BE2C (cell line): ENCODE results near the gene BRD8.
"Not testable (repeated sequence)": the region's sequence is repeated elsewhere in the genome, so short reads cannot be mapped to it uniquely, and the experiment has no call there.

Experiments
- DNase-seq: peaks from one replicate; pipeline ENCODE4 v3.0.0-alpha.2; 2020
- H3K27me3 ChIP-seq: fragments of 250-450 bp; sonication (Bioruptor Pico); 2 replicates; pipeline ENCODE4 v1.5.1; 2020; ENCODE audit warnings: mild to moderate bottlenecking
- H3K36me3 ChIP-seq: fragments of 250-450 bp; sonication (Bioruptor Pico); 2 replicates; pipeline ENCODE4 v1.5.1; 2020; ENCODE audit warnings: mild to moderate bottlenecking
- H3K4me1 ChIP-seq: fragments of 250-450 bp; sonication (Bioruptor Pico); 2 replicates; pipeline ENCODE4 v1.5.1; 2020
- H3K4me3 ChIP-seq: 2 replicates; pipeline ENCODE4 v1.5.1; 2011; ENCODE audit warnings: low read depth, low read length
- H3K9me3 ChIP-seq: fragments of 250-450 bp; sonication (Bioruptor Pico); 2 replicates; pipeline ENCODE4 v1.5.1; 2020
- TF ChIP-seq, protein P1 (sequence below): IDR thresholded peaks from 2 replicates; pipeline ENCODE4 v1.5.1; 2012; ENCODE audit warnings: mild to moderate bottlenecking, low read depth, low read length

The BRD8 gene

DNA sequence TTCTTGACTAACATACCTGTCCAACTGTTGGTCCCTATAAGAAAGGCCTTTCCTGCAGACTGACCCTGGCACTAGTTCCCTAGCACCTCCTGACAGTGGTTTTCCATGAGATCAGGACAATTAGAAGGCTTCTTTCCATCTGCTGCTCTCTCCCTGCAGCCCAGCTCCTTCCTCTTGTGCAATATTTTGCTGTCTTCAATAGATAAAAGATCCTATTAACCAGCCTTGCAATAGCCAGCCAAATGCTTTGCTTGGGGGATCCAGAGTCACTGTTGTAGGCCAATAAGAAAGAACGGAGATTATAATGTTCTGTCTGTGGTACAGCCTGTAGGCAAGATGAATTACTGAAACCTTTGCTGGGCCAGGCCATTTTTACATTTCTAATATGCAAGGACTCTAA lies 20.8 kb downstream of the BRD8 start:
- Histone ChIP-seq H3K36me3 (peaks cover 64% of the 10 kb centered on the region), H3K27me3 (no peaks in the 10 kb centered on the region), H3K9me3 (no peaks in the 10 kb centered on the region), H3K4me3 (no peak overlapping the region), H3K4me1 (no peaks in the 10 kb centered on the region)
- no peak for DNase-seq
- TF ChIP-seq, protein P1, sequence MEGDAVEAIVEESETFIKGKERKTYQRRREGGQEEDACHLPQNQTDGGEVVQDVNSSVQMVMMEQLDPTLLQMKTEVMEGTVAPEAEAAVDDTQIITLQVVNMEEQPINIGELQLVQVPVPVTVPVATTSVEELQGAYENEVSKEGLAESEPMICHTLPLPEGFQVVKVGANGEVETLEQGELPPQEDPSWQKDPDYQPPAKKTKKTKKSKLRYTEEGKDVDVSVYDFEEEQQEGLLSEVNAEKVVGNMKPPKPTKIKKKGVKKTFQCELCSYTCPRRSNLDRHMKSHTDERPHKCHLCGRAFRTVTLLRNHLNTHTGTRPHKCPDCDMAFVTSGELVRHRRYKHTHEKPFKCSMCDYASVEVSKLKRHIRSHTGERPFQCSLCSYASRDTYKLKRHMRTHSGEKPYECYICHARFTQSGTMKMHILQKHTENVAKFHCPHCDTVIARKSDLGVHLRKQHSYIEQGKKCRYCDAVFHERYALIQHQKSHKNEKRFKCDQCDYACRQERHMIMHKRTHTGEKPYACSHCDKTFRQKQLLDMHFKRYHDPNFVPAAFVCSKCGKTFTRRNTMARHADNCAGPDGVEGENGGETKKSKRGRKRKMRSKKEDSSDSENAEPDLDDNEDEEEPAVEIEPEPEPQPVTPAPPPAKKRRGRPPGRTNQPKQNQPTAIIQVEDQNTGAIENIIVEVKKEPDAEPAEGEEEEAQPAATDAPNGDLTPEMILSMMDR: no peak

DNA sequence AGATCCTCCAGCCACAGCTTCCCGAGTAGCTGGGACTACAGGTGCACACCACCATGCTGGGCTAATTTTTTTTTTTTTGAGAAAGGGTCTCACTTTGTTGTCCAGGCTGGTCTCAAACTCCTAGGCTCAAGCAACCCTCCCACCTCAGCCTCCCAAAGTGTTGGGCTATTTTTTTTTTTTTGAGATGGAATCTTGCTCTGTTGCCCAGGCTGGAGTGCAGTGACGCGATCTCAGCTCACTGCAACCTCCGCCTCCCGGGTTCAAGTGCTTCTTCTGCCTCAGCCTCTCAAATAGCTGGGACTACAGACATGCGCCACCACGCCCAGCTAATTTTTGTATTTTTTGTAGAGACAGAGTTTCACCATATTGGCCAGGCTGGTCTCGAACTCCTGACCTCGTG lies 22.5 kb downstream of the BRD8 start:
- not testable (repeated sequence) for H3K4me1 ChIP-seq, DNase-seq, H3K27me3 ChIP-seq, H3K9me3 ChIP-seq, H3K4me3 ChIP-seq
- H3K36me3 ChIP-seq: peaks cover 48% of the 10 kb centered on the region

DNA sequence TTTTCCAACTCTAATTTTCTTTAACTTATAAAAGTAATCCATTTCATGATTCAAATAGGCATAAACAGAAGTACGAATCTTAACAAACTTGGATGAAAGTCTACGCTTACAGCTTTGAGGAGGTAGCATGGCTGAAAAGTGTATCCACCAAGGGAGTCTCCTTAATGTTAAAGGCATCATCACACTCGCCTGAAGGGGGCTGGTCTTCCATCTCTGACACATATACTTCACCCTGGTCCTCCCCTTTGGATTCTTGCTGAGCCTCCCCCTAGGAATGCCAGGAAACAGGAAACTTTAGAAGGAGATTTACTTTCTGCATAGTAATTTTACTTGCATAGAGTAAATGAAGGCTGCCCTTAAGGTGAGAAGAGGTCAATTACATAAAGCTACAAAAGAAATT lies 28.9 kb downstream of the BRD8 start:
- Histone ChIP-seq H3K4me1 (no peaks in the 10 kb centered on the region), H3K36me3 (no peaks in the 10 kb centered on the region), H3K9me3 (no peaks in the 10 kb centered on the region), H3K4me3 (no peak overlapping the region), H3K27me3 (no peaks in the 10 kb centered on the region; the same call in none of the 2 replicates)
- TF ChIP-seq, protein P1: 0 out of 2 replicates have a peak, but pooled peaks have one; percentile 4
- no peak for DNase-seq

DNA sequence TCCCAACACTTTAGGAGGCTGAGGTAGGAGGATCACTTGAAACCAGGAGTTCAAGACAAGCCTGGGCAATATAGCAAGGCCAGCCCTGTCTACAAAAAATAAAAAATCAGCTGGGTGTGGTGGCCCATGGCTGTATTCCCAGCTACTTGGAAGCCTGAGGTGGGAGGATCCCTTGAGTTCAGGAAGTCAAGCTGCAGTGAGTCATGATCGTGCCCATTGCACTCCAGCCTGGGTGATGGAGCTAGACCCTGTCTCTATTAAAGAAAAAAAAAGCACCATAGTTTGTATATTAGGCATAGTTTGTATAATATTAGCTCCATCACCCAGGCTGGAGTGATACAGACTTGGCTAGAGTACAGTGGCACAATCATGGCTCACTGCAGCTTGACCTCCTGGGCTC lies 29.6 kb downstream of the BRD8 start:
- TF ChIP-seq, protein P1: no peak
- Histone ChIP-seq H3K4me3 (no peak overlapping the region), H3K9me3 (no peaks in the 10 kb centered on the region), H3K36me3 (no peaks in the 10 kb centered on the region), H3K4me1 (no peaks in the 10 kb centered on the region), H3K27me3 (no peaks in the 10 kb centered on the region; the same call in none of the 2 replicates)
- no peak for DNase-seq

DNA sequence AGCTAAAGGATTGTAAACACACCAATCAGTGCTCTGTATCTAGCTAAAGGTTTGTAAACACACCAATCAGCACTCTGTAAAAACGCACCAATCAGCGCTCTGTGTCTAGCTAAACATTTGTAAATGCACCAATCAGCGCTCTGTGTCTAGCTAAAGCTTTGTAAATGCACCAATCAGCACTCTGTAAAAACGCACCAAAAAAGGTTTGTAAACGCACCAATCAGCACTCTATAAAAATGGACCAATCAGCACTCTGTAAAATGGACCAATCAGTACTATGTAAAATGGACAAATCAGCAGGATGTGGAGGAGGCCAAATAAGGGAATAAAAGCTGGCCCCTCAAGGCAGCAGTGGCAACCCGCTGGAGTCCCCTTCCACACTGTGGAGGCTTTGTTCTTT lies 34.9 kb downstream of the BRD8 start:
- H3K4me3 ChIP-seq, H3K36me3 ChIP-seq, H3K4me1 ChIP-seq, H3K27me3 ChIP-seq, DNase-seq, H3K9me3 ChIP-seq: not testable (repeated sequence)

DNA sequence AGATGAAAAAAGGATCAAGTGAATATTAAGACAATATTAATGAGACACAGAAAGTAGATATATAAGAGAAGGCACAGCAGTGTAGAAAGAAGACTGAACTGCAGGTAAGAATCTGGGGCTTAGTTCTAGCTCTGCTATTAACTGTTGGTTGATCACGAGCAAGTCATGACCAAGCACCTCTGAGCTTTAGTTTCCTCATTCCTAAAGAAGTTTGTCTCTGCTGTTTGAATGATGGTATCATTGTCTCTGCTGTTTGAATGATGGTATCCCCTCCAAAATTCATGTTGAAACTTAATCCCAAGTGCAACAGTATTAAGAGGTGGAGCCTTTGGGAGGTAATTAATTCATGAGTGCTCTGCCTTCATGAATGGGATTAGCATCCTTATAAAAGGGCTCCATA lies 36.7 kb downstream of the BRD8 start:
- Histone ChIP-seq H3K9me3 (no peaks in the 10 kb centered on the region), H3K27me3 (no peaks in the 10 kb centered on the region; the same call in 1 of the 2 replicates), H3K4me3 (no peak overlapping the region), H3K36me3 (no peaks in the 10 kb centered on the region), H3K4me1 (no peaks in the 10 kb centered on the region)
- no peak for DNase-seq
- TF ChIP-seq, protein P1: no peak

DNA sequence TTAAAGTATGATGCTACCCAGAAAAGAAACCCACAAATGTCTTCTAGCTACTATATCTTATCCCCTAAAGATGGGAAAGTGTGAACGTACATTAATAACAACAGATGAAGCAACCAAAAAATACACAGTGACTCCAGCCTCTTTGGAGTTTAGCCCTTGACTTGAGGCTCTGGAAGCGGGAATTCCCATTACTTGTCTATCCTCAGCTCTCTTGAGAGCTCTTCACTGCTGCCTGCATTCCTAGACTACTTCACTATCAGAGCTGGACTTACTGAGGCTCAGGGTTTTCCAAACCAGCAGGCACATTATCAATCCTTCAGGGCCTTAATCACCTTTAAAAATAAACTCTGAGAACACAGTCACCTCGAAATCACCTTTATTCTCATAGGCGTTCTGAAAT lies 38.2 kb downstream of the BRD8 start:
- no peak overlapping the region for H3K4me3 ChIP-seq
- no peaks in the 10 kb centered on the region for H3K9me3 ChIP-seq
- TF ChIP-seq, protein P1: no peak
- H3K27me3 ChIP-seq: peaks cover 4% of the 10 kb centered on the region
- DNase-seq: no peak
- no peaks in the 10 kb centered on the region for H3K36me3 ChIP-seq
- H3K4me1 ChIP-seq: no peaks in the 10 kb centered on the region
